ENCODE data around the gene MNDA. TPM values are rescaled to one million over a fixed set of nuclear protein-coding genes. Genes with fewer than 3 reads are reported as not detected.

Gene MNDA
- total and polyA plus RNA-seq, 2 experiments from 2014 or later: not detected

GRCh38 chr1:158833264-158833663 lies 2.1 kb downstream of the MNDA start:
- Histone ChIP-seq H3K9me3 (ENCODE audit: low read depth) (no peaks in the 10 kb centered on the region), H3K4me1 (ENCODE audit: insufficient read depth) (no peaks in the 10 kb centered on the region), H4K20me1 (ENCODE audit: insufficient read depth, poor library complexity, severe bottlenecking) (no peaks in the 10 kb centered on the region), H3K9me2 (replicated peaks; ENCODE audit: insufficient read depth) (no peaks in the 10 kb centered on the region), H3K36me3 (replicated peaks; ENCODE audit: insufficient read depth, low read depth) (no peaks in the 10 kb centered on the region), H3K4me2 (no peak overlapping the region), H2AFZ (no peak overlapping the region), H3K4me3 (no peak overlapping the region), H3K79me2 (no peaks in the 10 kb centered on the region), H3K27me3 (no peaks in the 10 kb centered on the region), H3K27ac (no peak overlapping the region)
- no peak for DNase-seq (ENCODE audit: low spot score)
- TF ChIP-seq EZH2phosphoT487 (IDR thresholded peaks at IDR 0.05; ENCODE audit: low read depth, severe bottlenecking, unreplicated experiment): no peak
- no peak for TF ChIP-seq EZH2 (IDR thresholded peaks at IDR 0.05; ENCODE audit: borderline replicate concordance)
- TF ChIP-seq CTCF (IDR thresholded peaks at IDR 0.05; ENCODE audit: poor library complexity): no peak
- 87% methylated on average over 3 of the region's 3 CpGs for WGBS (ENCODE audit: low lambda C conversion rate, missing lambda C conversion rate)

DNA sequence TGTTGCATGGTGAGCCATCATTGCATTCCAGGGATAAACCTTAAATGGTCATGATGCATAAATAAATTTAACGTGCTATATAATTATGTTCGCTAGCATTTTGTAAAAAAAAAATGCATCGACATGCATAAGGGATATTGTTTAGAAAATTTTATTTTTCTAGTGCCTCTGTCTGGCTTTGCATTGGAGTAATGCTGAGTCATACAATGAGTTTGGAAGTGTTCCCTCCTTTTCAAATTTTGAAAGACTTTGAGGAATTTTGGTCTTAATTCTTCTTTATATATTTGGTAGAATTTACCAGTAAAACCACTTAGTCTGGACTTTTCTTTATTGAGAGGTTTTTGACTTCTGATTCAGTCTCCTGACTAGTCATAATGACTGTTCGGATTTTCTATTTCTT lies 4.9 kb downstream of the MNDA start:
- Histone ChIP-seq H2AFZ (no peak overlapping the region), H3K4me1 (ENCODE audit: insufficient read depth) (no peaks in the 10 kb centered on the region), H4K20me1 (ENCODE audit: insufficient read depth, poor library complexity, severe bottlenecking) (no peaks in the 10 kb centered on the region), H3K9me2 (replicated peaks; ENCODE audit: insufficient read depth) (no peaks in the 10 kb centered on the region), H3K36me3 (replicated peaks; ENCODE audit: insufficient read depth, low read depth) (no peaks in the 10 kb centered on the region), H3K4me2 (no peak overlapping the region), H3K4me3 (no peak overlapping the region), H3K9me3 (ENCODE audit: low read depth) (no peaks in the 10 kb centered on the region), H3K27ac (no peak overlapping the region), H3K27me3 (no peaks in the 10 kb centered on the region), H3K79me2 (no peaks in the 10 kb centered on the region)
- 96% methylated on average over 4 of the region's 4 CpGs for WGBS (ENCODE audit: low lambda C conversion rate, missing lambda C conversion rate)
- TF ChIP-seq EZH2phosphoT487 (IDR thresholded peaks at IDR 0.05; ENCODE audit: low read depth, severe bottlenecking, unreplicated experiment) (no peak), CTCF (IDR thresholded peaks at IDR 0.05; ENCODE audit: poor library complexity) (no peak)
- no peak for DNase-seq (ENCODE audit: low spot score)

- Histone ChIP-seq H4K20me1 (ENCODE audit: insufficient read depth, poor library complexity, severe bottlenecking) (no peaks in the 10 kb centered on the region), H3K27me3 (no peaks in the 10 kb centered on the region), H3K9me3 (ENCODE audit: low read depth) (no peaks in the 10 kb centered on the region), H3K9me2 (replicated peaks; ENCODE audit: insufficient read depth) (no peaks in the 10 kb centered on the region), H3K27ac (no peak overlapping the region), H3K79me2 (no peaks in the 10 kb centered on the region), H3K4me1 (ENCODE audit: insufficient read depth) (no peaks in the 10 kb centered on the region), H3K4me2 (no peak overlapping the region), H3K4me3 (no peak overlapping the region), H2AFZ (no peak overlapping the region), H3K36me3 (replicated peaks; ENCODE audit: insufficient read depth, low read depth) (no peaks in the 10 kb centered on the region)
- TF ChIP-seq CTCF (IDR thresholded peaks at IDR 0.05; ENCODE audit: poor library complexity) (no peak), EZH2phosphoT487 (IDR thresholded peaks at IDR 0.05; ENCODE audit: low read depth, severe bottlenecking, unreplicated experiment) (no peak), EZH2 (IDR thresholded peaks at IDR 0.05; ENCODE audit: borderline replicate concordance) (no peak)
- DNase-seq (ENCODE audit: low spot score): no peak
Measured at GRCh38 chr1:158838660-158839059, 7.5 kb downstream of the MNDA start.

GRCh38 chr1:158839566-158839965 lies 8.4 kb downstream of the MNDA start:
- H2AFZ ChIP-seq: no peak overlapping the region
- H3K4me3 ChIP-seq: no peak overlapping the region
- no peaks in the 10 kb centered on the region for H3K79me2 ChIP-seq
- 87% methylated on average over 2 of the region's 2 CpGs for WGBS (ENCODE audit: low lambda C conversion rate, missing lambda C conversion rate)
- H3K4me1 ChIP-seq (ENCODE audit: insufficient read depth): no peaks in the 10 kb centered on the region
- no peaks in the 10 kb centered on the region for H3K27me3 ChIP-seq
- no peaks in the 10 kb centered on the region for H3K36me3 ChIP-seq (replicated peaks; ENCODE audit: insufficient read depth, low read depth)
- H3K27ac ChIP-seq: no peak overlapping the region
- no peak for TF ChIP-seq EZH2 (IDR thresholded peaks at IDR 0.05; ENCODE audit: borderline replicate concordance)
- no peak for TF ChIP-seq EZH2phosphoT487 (IDR thresholded peaks at IDR 0.05; ENCODE audit: low read depth, severe bottlenecking, unreplicated experiment)
- H3K4me2 ChIP-seq: no peak overlapping the region
- DNase-seq (ENCODE audit: low spot score): no peak
- H3K9me3 ChIP-seq (ENCODE audit: low read depth): no peaks in the 10 kb centered on the region
- H4K20me1 ChIP-seq (ENCODE audit: insufficient read depth, poor library complexity, severe bottlenecking): no peaks in the 10 kb centered on the region
- no peaks in the 10 kb centered on the region for H3K9me2 ChIP-seq (replicated peaks; ENCODE audit: insufficient read depth)
